CD1c-positive myeloid dendritic cell (primary cell): Measurements from ENCODE around the gene TBC1D22A.
A peak's percentile ranks its signal among the peaks of the same experiment; 100 is the strongest.

Source experiments
- DNase-seq: peaks from one replicate; pipeline ENCODE4 v3.0.0-alpha.2; 2016; ENCODE audit errors: extremely low spot score

TBC1D22A gene

DNA sequence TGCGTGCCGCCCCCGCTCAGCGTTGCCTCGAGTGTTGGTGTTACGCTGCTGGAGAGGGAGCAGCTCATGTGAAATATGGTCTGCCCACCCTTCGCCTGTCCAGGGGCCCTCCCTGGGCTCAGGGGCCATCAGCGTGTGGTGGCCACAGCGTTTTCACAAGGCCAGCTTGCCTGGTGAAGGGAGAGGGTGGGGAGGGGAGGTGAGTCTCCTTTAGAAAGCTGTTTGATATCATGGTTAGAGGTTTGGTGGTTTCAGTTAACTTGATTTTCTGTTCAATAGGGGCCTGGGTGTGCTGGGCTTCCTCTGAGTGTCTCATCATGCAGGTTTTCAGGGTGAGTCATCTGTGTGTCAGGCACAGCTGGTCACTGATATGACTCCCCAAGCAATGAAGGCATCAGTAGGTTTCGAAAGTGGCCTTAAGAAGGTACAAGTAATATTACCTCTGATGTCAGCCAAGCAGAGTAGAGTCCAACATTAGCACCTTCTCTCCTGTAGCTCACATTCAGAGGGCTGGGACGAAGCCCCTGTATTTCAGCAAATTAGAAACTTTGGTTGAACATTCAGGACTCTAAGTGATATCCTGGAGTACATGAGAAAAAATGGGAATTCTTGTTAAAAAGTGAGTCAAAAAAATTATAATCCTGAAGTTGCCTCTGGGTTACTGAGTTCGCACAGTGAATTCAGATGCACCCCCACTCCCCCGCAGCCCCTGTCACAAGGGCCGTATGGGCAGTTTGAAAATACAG is 172.5 kb downstream of the TBC1D22A start:
- peak; percentile 34 for DNase-seq

GRCh38 chr22:46935506-46936377 is 173.3 kb downstream of the TBC1D22A start:
- DNase-seq = peak; percentile 23

GRCh38 chr22:46936378-46936903 is 174.0 kb downstream of the TBC1D22A start:
- DNase-seq = no peak

GRCh38 chr22:46937185-46937584 is 174.7 kb downstream of the TBC1D22A start:
- no peak for DNase-seq

DNA sequence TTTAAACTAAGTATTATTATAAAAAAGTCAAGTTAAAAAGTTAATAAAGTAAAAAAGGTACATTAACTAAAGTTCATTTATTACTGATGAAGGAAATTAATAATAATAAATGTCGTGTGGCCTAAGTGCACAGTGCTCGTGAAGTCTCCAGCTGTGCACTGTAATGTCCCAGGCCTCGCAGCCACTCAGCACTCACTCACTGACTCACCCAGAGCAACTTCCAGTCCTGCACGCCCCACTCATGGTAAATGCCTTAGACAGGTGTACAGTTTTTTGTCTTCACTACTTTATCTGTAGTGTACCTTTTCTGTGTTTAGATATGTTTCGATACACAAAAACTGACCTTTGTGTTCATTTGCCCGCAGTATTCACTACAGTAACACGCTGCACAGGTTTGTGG is 175.5 kb downstream of the TBC1D22A start:
- DNase-seq = no peak

- peak; percentile 49 for DNase-seq
Observed at GRCh38 chr22:46941968-46942798, 179.7 kb downstream of the TBC1D22A start.

- DNase-seq = peak; percentile 81
Observed at GRCh38 chr22:46942799-46943785, 180.6 kb downstream of the TBC1D22A start.

GRCh38 chr22:46945481-46945880 is 183.0 kb downstream of the TBC1D22A start:
- no peak for DNase-seq

DNA sequence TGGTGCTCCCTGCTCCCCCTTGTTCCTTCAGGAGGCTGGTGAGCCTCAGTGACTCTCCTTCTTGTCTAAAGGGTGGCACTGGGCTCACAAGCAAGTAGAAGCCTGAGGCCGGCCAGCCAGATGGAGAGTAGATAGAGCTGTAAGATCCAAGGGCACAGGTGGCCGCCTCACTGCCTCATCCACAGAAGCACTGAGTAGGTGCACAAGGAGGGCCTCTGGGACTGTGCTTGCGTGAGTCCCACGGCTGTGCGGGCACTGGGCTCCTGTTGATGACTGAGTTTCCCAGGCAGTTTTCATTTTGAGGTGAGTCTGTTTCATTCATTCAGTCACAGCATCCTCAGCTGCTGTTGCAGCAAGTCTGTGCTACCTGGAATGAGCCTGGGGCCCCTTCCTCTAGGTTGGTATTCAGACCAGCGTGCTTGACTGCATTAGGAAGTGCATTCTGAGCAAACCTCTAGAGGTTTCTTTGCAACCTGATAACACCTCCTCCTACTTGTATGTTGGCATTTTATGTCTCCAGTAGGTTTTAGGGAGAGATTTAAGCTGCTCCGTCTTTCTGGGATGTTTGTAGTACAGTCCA is 184.0 kb downstream of the TBC1D22A start:
- no peak for DNase-seq

DNA sequence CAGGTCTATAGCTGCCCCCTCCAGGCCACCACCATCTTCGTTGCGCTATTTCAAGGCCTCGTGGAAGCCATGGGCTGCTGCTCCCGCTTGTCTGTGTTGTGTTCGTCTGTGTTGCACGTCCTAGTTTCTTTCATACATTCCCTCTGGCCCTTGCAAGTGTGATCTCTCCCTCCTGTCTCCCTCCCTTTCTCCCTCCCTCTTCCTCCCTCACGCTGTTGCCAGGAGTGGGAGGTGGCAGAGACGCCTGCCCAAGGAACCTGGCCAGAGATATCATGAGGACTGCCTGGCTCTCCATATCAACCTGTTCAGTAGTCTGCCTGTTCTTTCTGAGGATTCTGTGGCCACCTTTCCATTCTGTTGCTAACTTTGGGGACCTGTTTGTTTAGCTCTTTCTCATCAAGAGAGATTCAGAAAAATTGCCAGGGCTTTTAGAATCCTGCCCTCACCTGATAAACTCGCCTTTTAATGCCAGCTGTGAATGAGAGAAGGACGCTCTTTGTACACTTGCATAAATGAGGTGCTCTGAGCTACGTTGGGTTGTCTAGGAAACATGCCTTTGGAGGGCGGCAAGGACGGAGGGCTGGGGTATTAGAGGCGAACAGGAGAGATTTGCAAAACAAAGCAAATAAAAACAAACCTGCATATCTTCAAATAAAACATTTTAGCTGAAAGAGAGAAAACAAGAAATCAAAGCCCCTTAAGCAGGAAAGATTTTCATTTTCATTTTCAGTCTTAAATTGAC is 185.2 kb downstream of the TBC1D22A start:
- no peak for DNase-seq

GRCh38 chr22:46948411-46949144 is 186.1 kb downstream of the TBC1D22A start:
- DNase-seq = no peak

- DNase-seq = no peak
Observed at GRCh38 chr22:46951350-46951749, 188.9 kb downstream of the TBC1D22A start.

GRCh38 chr22:46951973-46952372 is 189.5 kb downstream of the TBC1D22A start:
- no peak for DNase-seq

- no peak for DNase-seq
Observed at GRCh38 chr22:46953968-46954765, 191.7 kb downstream of the TBC1D22A start.

DNA sequence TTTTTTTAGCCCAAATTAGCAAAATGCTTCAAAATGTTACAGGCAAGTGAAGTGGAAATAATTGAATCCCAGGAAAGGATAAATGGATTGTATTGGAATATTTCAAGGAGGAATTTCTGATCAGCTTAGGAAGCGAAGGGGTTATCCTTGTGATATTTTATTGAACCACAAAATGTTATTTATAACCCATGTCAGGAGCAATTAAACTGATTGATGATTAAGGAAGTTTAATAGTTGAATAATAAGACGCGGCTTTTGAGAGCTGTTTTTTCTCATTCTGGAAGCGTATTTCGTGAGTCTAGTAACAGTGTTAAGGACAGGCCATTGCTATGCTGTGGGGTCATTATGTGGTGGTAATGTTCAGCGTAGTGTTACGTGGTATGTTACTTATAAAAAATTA is 192.3 kb downstream of the TBC1D22A start:
- DNase-seq = no peak

DNA sequence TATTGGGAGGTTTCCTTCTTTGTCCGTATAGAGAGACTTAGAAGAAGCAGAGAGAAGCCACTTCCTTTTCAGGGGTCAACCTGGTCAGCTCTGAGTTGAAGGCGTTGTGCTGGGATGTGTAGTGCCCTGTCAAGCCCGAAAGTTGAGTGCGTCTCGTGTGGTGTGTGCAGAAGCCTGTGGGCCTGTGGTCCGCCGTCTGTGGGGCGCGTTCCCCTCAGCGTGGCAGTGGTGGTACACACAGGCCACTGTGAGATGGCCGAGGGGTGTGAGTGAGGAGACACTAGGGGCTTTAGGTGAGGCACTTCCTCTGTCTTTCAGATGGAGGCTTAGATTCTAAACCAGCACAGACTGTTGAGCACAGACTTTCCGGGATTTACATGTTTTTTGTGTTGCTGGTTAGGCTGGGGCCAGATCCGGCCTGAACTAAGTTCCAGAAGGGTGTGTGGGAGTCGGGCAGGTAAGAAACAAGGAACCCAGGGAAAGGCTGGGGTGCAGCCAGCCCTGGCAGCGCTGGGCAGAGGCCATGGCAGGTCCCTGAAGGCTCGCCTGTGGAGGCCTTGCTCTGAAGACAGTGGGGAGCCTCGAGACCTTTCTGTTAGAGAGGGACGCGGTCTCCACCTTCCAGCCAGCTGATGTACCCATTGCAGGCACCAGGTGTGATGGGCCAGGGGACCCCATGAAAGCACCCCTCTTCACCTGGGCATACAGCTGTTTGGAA is 194.2 kb downstream of the TBC1D22A start:
- DNase-seq = no peak

DNA sequence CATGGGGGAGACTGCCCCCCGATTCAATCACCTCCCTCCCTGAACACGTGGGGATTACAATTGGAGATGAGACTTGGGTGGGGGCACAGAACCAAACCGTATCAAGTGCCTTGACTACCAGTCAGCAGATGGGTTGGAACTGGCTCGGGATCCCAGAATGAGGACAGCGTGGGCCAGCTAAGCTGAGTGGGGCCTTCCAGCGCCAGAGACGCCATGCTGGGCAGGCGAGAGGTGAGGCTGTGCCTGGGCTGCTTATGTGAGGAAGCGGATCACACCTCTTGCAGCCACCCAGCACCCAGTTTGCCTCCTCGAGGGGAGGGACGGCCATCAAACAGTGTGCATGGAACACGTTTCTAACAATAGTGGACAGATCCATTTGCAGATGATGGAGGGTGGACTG is 195.1 kb downstream of the TBC1D22A start:
- DNase-seq = no peak
